ENCODE results near the gene DOCK2. TPM values are rescaled to one million over a fixed set of nuclear protein-coding genes. Genes with fewer than 3 reads are reported as not detected.
A peak's percentile ranks its signal among the peaks of the same experiment; 100 is the strongest.

DOCK2 gene
- total and polyA plus RNA-seq, 8 donors, result 4.3 to 101 (median 5.3) TPM

DNA sequence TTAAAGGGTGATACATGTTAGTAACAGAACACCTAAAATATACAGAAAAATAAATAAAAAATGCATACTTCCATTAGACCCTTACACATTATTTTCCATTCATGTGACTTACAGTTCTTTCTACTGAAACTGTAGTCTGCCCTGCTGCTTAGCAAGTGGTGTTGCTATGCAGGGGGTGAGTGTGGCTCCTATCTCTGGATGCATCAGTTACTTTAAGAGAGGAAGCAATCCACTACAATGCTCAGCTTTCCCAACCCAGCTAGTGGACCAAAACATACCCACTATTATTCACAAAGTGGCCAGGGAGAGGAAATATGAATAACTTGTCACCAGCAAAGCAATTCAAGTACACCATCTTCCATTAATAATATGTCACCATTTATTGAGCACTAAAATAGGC, 121.8 kb downstream of the DOCK2 start:
- TF ChIP-seq, protein P1, sequence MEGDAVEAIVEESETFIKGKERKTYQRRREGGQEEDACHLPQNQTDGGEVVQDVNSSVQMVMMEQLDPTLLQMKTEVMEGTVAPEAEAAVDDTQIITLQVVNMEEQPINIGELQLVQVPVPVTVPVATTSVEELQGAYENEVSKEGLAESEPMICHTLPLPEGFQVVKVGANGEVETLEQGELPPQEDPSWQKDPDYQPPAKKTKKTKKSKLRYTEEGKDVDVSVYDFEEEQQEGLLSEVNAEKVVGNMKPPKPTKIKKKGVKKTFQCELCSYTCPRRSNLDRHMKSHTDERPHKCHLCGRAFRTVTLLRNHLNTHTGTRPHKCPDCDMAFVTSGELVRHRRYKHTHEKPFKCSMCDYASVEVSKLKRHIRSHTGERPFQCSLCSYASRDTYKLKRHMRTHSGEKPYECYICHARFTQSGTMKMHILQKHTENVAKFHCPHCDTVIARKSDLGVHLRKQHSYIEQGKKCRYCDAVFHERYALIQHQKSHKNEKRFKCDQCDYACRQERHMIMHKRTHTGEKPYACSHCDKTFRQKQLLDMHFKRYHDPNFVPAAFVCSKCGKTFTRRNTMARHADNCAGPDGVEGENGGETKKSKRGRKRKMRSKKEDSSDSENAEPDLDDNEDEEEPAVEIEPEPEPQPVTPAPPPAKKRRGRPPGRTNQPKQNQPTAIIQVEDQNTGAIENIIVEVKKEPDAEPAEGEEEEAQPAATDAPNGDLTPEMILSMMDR (IDR thresholded peaks at IDR 0.05), result no peak
- Histone ChIP-seq H3K4me1 (peaks cover 0 to 4% of the 10 kb centered on the region in 2 donors), H3K36me3 (peaks cover 0 to 34% of the 10 kb centered on the region in 2 donors), H3K27ac (no peak overlapping the region), H3K9me3 (no peaks in the 10 kb centered on the region), H3K4me3 (no peak overlapping the region), H3K27me3 (no peaks in the 10 kb centered on the region)
- no peak for DNase-seq
- no peak for ATAC-seq
- intact Hi-C loops (cut with DNase I), result no loop called here

DNA sequence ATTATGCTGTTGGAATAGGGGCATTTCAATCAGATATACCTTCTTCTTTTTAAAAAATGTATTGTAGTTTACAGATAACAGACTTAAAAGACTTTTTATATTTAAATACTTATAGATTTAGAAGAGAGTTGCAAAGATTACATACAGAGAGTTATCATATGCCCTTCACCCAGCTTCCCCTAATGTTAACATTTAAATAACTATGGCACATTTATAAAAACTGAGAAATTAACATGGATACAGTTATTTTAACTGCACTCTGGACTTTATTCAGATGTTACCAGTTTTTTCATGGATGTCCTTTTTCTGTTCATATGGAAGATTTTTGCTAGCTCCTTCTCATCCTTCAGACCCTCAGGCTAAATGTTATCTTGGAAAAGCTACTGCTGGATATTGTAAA, 123.2 kb downstream of the DOCK2 start:
- ATAC-seq, result no peak
- H3K4me1 ChIP-seq, result no peaks in the 10 kb centered on the region
- peaks cover 0 to 44% of the 10 kb centered on the region in 2 donors for H3K36me3 ChIP-seq
- TF ChIP-seq, protein P1 (IDR thresholded peaks at IDR 0.05), result no peak
- no peaks in the 10 kb centered on the region for H3K9me3 ChIP-seq
- H3K27ac ChIP-seq, result no peak overlapping the region
- intact Hi-C loops (cut with DNase I), result no loop called here
- H3K27me3 ChIP-seq, result no peaks in the 10 kb centered on the region
- H3K4me3 ChIP-seq, result no peak overlapping the region
- no peak for DNase-seq

DNA sequence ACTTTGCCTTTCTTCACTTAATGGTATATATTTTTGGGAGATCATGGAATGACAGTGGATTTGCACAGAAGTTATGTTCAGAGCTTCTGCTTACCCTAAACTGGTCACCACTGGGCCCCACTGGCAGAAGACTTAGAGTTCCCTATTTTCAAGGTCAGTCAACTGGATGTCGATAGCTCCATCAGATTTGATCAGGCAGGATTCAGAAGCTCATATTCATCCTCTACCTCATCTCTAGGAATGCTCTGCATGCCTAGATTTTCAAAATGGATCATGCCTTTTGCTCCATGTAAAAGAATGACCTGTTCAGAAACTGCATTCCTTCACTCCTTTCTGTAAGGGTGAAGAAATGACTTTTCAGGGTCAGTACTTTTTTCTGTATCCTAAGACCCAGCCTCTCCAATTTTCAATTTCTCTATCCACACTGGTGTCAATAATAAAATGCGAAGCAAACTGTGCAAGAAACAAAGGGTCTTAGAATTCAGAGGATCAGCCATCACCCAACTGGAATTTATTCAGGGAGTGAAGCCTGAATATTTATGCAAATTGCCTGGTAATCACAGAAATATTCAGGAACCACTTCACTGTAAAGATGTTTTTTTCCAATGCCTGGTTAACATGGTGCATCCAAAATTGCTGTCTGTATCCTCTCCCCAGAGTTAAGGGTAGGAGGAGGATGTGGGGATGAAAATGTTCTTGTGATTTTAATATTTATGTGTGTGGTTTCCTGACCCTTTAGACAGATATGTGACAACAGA, 125.4 kb downstream of the DOCK2 start:
- TF ChIP-seq, protein P1 (IDR thresholded peaks at IDR 0.05), result no peak
- intact Hi-C loops (cut with DNase I), result no loop called here
- no peak for ATAC-seq
- H3K4me1 ChIP-seq, result no peaks in the 10 kb centered on the region
- H3K27me3 ChIP-seq, result no peaks in the 10 kb centered on the region
- no peaks in the 10 kb centered on the region for H3K9me3 ChIP-seq
- H3K4me3 ChIP-seq, result no peak overlapping the region
- H3K36me3 ChIP-seq, result peaks cover 0 to 49% of the 10 kb centered on the region in 2 donors
- H3K27ac ChIP-seq, result no peak overlapping the region
- DNase-seq, result no peak

DNA sequence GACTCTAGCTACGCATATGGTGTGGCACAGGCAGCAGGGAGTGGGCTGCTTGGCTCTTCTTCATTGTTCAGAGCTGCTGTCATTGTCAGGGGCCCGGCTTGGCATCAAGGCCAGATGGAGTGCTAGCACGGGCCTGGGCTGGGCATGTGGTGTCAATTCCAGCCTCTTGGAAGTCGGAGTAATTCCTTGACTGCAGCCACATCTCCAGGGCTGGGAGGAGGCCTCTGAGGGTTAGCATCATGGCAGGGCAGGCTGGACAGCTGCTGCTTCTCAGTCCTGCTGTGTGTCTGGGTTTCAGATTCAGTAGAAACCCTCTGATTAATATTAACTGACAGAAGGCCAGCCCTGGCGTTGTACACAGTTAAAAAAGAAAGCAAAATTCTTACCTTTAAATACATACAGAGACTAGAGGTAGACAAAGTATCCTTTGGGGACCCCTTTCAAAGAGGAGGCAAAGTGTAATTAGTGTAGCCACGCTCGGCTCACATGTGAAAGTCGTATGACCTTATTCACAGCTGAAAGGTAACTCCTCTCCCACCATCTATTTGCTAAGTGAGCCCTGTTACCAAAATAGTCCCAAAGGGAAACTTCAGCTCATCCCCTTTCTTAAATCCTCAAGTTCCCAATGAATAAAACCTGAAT, 126.4 kb downstream of the DOCK2 start:
- intact Hi-C loops (cut with DNase I), result no loop called here
- no peak overlapping the region for H3K27ac ChIP-seq
- H3K4me1 ChIP-seq, result no peaks in the 10 kb centered on the region
- no peaks in the 10 kb centered on the region for H3K9me3 ChIP-seq
- no peak overlapping the region for H3K4me3 ChIP-seq
- no peaks in the 10 kb centered on the region for H3K27me3 ChIP-seq
- ATAC-seq (no peak), DNase-seq (peak in 1 of 4 donors; percentile 26)
- TF ChIP-seq, protein P1 (IDR thresholded peaks at IDR 0.05), result no peak
- peaks cover 0 to 56% of the 10 kb centered on the region in 2 donors for H3K36me3 ChIP-seq

DNA sequence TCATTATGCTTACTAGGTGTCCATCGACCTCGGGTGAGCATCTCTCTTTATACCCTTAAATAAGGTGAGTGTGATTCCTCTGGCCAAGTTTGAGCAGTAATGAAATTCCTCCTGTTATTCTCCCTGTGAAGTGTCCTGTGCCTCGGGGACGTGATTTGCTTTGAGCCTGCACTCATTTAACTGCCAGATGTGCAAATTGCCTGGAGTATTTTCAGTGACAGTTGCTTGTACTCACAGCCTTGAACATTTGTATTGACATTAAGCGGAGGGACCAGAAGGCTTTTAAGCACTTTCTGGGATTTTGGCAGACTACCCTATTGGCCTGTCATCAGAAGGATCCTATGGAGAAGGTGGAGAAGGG, 126.9 kb downstream of the DOCK2 start:
- Histone ChIP-seq H3K27ac (no peak overlapping the region), H3K4me1 (no peaks in the 10 kb centered on the region), H3K36me3 (peaks cover 0 to 58% of the 10 kb centered on the region in 2 donors), H3K27me3 (no peaks in the 10 kb centered on the region), H3K9me3 (no peaks in the 10 kb centered on the region), H3K4me3 (no peak overlapping the region)
- intact Hi-C loops (cut with DNase I), result no loop called here
- TF ChIP-seq, protein P1 (IDR thresholded peaks at IDR 0.05), result no peak
- ATAC-seq, result no peak
- DNase-seq, result no peak
